ENCODE measurements around the gene EFCAB5.

- TF ChIP-seq CTCF (IDR thresholded peaks at IDR 0.05) (no peak), POLR2A (IDR thresholded peaks at IDR 0.05) (no peak)
Observed at GRCh38 chr17:29941334-29941733, at the start of gene EFCAB5.

All from vagina (tissue), 2 donors.